ENCODE measurements around the gene TMEM38B. TPM values are rescaled to one million over a fixed set of nuclear protein-coding genes. Genes with fewer than 3 reads are reported as not detected.

TMEM38B gene
- polyA plus RNA-seq: 10 to 100 TPM in 2 of 4 donors, 1 to 10 TPM in 2; 2.9 to 44.6 (median 10.2) TPM
- long read RNA-seq, donor 1, transcript TMEM38B-202 (6 exons, 3,525 nt): major isoform, 35 of 40 reads
- long read RNA-seq, donor 1, partial matches to known transcripts: 5 of 40 reads
- long read RNA-seq, donor 1, other reads (novel, unspliced or antisense): 0 of 40 reads
- long read RNA-seq, donor 2, transcript TMEM38B-202 (6 exons, 3,525 nt): major isoform, 11 of 11 reads
- long read RNA-seq, donor 2, partial matches to known transcripts: 0 of 11 reads
- long read RNA-seq, donor 2, other reads (novel, unspliced or antisense): 0 of 11 reads
- long read RNA-seq, donor 3, transcript TMEM38B-202 (6 exons, 3,525 nt): major isoform, 7 of 12 reads
- long read RNA-seq, donor 3, partial matches to known transcripts: 5 of 12 reads
- long read RNA-seq, donor 3, other reads (novel, unspliced or antisense): 0 of 12 reads
- long read RNA-seq, donor 4: 0 reads
- long read RNA-seq, donor 5, partial matches to known transcripts: 0 of 1 reads
- long read RNA-seq, donor 5, other reads (novel, unspliced or antisense): 0 of 1 reads
- long read RNA-seq, donor 6, transcript TMEM38B-202 (6 exons, 3,525 nt): major isoform, 19 of 19 reads
- long read RNA-seq, donor 6, partial matches to known transcripts: 0 of 19 reads
- long read RNA-seq, donor 6, other reads (novel, unspliced or antisense): 0 of 19 reads
- long read RNA-seq, donor 7, transcript TMEM38B-202 (6 exons, 3,525 nt): major isoform, 12 of 12 reads
- long read RNA-seq, donor 7, partial matches to known transcripts: 0 of 12 reads
- long read RNA-seq, donor 7, other reads (novel, unspliced or antisense): 0 of 12 reads
- long read RNA-seq, donor 8: 0 reads
- long read RNA-seq, donor 9, partial matches to known transcripts: 0 of 3 reads
- long read RNA-seq, donor 9, other reads (novel, unspliced or antisense): 0 of 3 reads
- long read RNA-seq, donor 10, transcript TMEM38B-202 (6 exons, 3,525 nt): major isoform, 19 of 19 reads
- long read RNA-seq, donor 10, partial matches to known transcripts: 0 of 19 reads
- long read RNA-seq, donor 10, other reads (novel, unspliced or antisense): 0 of 19 reads

GRCh38 chr9:105694190-105694847 is at the start of gene TMEM38B:
Gene TMEM38B (plus strand): TSS chr9:105694541. CDS start chr9:105694661, 120 bp downstream.
- peaks cover 0 to 10% (median 0%) of the 10 kb centered on the region in 3 donors for H3K27me3 ChIP-seq (ENCODE audit: control insufficient read depth in 3 of 3, insufficient read depth in 3 of 3, low read length in 3 of 3)
- FAIRE-seq: no peak
- peaks cover 0 to 9% (median 0%) of the 10 kb centered on the region in 3 donors for H3K4me1 ChIP-seq (ENCODE audit: control insufficient read depth in 3 of 3, insufficient read depth in 2 of 3, low read depth in 1 of 3, low read length in 2 of 3)
- DNase-seq: peak; percentile 83 to 90
- H3K27ac ChIP-seq (ENCODE audit: low read depth in 1 of 3, low read length in 2 of 3): peak within 1 kb of the TSS in 2 of 3 donors; percentile 79 to 88
- 0 to 1% (median 1%) methylated on average over 38 to 65 of the region's 65 CpGs for WGBS, 3 donors
- H3K9me3 ChIP-seq (ENCODE audit: control insufficient read depth in 2 of 2, insufficient read depth in 1 of 2, low read depth in 1 of 2, low read length in 1 of 2): no peaks in the 10 kb centered on the region
- no peaks in the 10 kb centered on the region for H3K36me3 ChIP-seq (ENCODE audit: control insufficient read depth in 3 of 3, insufficient read depth in 2 of 3, low read depth in 1 of 3, low read length in 3 of 3)
- H3K4me3 ChIP-seq (ENCODE audit: low read depth in 1 of 3, low read length in 3 of 3): peak within 1 kb of the TSS; percentile 62 to 84 (median 83)

- Histone ChIP-seq H3K27ac (ENCODE audit: low read depth in 1 of 3, low read length in 2 of 3) (no peak overlapping the region), H3K36me3 (ENCODE audit: control insufficient read depth in 3 of 3, insufficient read depth in 2 of 3, low read depth in 1 of 3, low read length in 3 of 3) (no peaks in the 10 kb centered on the region), H3K4me3 (ENCODE audit: low read depth in 1 of 3, low read length in 3 of 3) (no peak overlapping the region), H3K9me3 (ENCODE audit: control insufficient read depth in 2 of 2, insufficient read depth in 1 of 2, low read depth in 1 of 2, low read length in 1 of 2) (no peaks in the 10 kb centered on the region), H3K27me3 (ENCODE audit: control insufficient read depth in 3 of 3, insufficient read depth in 3 of 3, low read length in 3 of 3) (no peaks in the 10 kb centered on the region), H3K4me1 (ENCODE audit: control insufficient read depth in 3 of 3, insufficient read depth in 2 of 3, low read depth in 1 of 3, low read length in 2 of 3) (no peaks in the 10 kb centered on the region)
- WGBS, 3 donors: 88 to 91% (median 91%) methylated on average over 7 of the region's 7 CpGs
- FAIRE-seq (no peak), DNase-seq (no peak)
These were observed 47.3 kb upstream of the TMEM38B start for GRCh38 chr9:105646879-105647594.

- no peak for FAIRE-seq
These were observed 46.6 kb upstream of the TMEM38B start for GRCh38 chr9:105647595-105648349.

GRCh38 chr9:105651806-105652205 is 42.5 kb upstream of the TMEM38B start:
- Histone ChIP-seq H3K36me3 (ENCODE audit: control insufficient read depth in 3 of 3, insufficient read depth in 2 of 3, low read depth in 1 of 3, low read length in 3 of 3) (no peaks in the 10 kb centered on the region), H3K27ac (ENCODE audit: low read depth in 1 of 3, low read length in 2 of 3) (no peak overlapping the region), H3K4me1 (ENCODE audit: control insufficient read depth in 3 of 3, insufficient read depth in 2 of 3, low read depth in 1 of 3, low read length in 2 of 3) (peaks cover 0 to 3% (median 0%) of the 10 kb centered on the region in 3 donors), H3K4me3 (ENCODE audit: low read depth in 1 of 3, low read length in 3 of 3) (no peak overlapping the region), H3K27me3 (ENCODE audit: control insufficient read depth in 3 of 3, insufficient read depth in 3 of 3, low read length in 3 of 3) (peaks cover 0 to 4% (median 3%) of the 10 kb centered on the region in 3 donors), H3K9me3 (ENCODE audit: control insufficient read depth in 2 of 2, insufficient read depth in 1 of 2, low read depth in 1 of 2, low read length in 1 of 2) (no peaks in the 10 kb centered on the region)
- no peak for FAIRE-seq
- no peak for DNase-seq
- WGBS, 3 donors: 64 to 67% (median 66%) methylated on average over 4 of the region's 4 CpGs

More at GRCh38 chr9:105647595-105648349, 46.6 kb upstream of the TMEM38B start:
- Histone ChIP-seq H3K27ac (ENCODE audit: low read depth in 1 of 3, low read length in 2 of 3) (no peak overlapping the region), H3K9me3 (ENCODE audit: control insufficient read depth in 2 of 2, insufficient read depth in 1 of 2, low read depth in 1 of 2, low read length in 1 of 2) (no peaks in the 10 kb centered on the region), H3K27me3 (ENCODE audit: control insufficient read depth in 3 of 3, insufficient read depth in 3 of 3, low read length in 3 of 3) (no peaks in the 10 kb centered on the region), H3K4me3 (ENCODE audit: low read depth in 1 of 3, low read length in 3 of 3) (no peak overlapping the region), H3K4me1 (ENCODE audit: control insufficient read depth in 3 of 3, insufficient read depth in 2 of 3, low read depth in 1 of 3, low read length in 2 of 3) (no peaks in the 10 kb centered on the region), H3K36me3 (ENCODE audit: control insufficient read depth in 3 of 3, insufficient read depth in 2 of 3, low read depth in 1 of 3, low read length in 3 of 3) (no peaks in the 10 kb centered on the region)
- DNase-seq: no peak
- 85 to 89% (median 86%) methylated on average over 12 of the region's 12 CpGs for WGBS, 3 donors

GRCh38 chr9:105656131-105656921 is 38.0 kb upstream of the TMEM38B start:
- Histone ChIP-seq H3K9me3 (ENCODE audit: control insufficient read depth in 2 of 2, insufficient read depth in 1 of 2, low read depth in 1 of 2, low read length in 1 of 2) (no peaks in the 10 kb centered on the region), H3K27me3 (ENCODE audit: control insufficient read depth in 3 of 3, insufficient read depth in 3 of 3, low read length in 3 of 3) (peaks cover 0 to 11% (median 8%) of the 10 kb centered on the region in 3 donors), H3K4me1 (ENCODE audit: control insufficient read depth in 3 of 3, insufficient read depth in 2 of 3, low read depth in 1 of 3, low read length in 2 of 3) (peaks cover 0 to 4% (median 3%) of the 10 kb centered on the region in 3 donors), H3K36me3 (ENCODE audit: control insufficient read depth in 3 of 3, insufficient read depth in 2 of 3, low read depth in 1 of 3, low read length in 3 of 3) (no peaks in the 10 kb centered on the region), H3K4me3 (ENCODE audit: low read depth in 1 of 3, low read length in 3 of 3) (peak overlapping the region; percentile 10 to 54 (median 51)), H3K27ac (ENCODE audit: low read depth in 1 of 3, low read length in 2 of 3) (no peak overlapping the region)
- WGBS, 3 donors: 1 to 2% (median 2%) methylated on average over 64 to 75 of the region's 75 CpGs
- FAIRE-seq (no peak), DNase-seq (peak; percentile 9 to 63)

- Histone ChIP-seq H3K4me3 (ENCODE audit: low read depth in 1 of 3, low read length in 3 of 3) (no peak overlapping the region), H3K9me3 (ENCODE audit: control insufficient read depth in 2 of 2, insufficient read depth in 1 of 2, low read depth in 1 of 2, low read length in 1 of 2) (no peaks in the 10 kb centered on the region), H3K27me3 (ENCODE audit: control insufficient read depth in 3 of 3, insufficient read depth in 3 of 3, low read length in 3 of 3) (peaks cover 0 to 11% (median 8%) of the 10 kb centered on the region in 3 donors), H3K4me1 (ENCODE audit: control insufficient read depth in 3 of 3, insufficient read depth in 2 of 3, low read depth in 1 of 3, low read length in 2 of 3) (peaks cover 0 to 4% (median 3%) of the 10 kb centered on the region in 3 donors), H3K36me3 (ENCODE audit: control insufficient read depth in 3 of 3, insufficient read depth in 2 of 3, low read depth in 1 of 3, low read length in 3 of 3) (no peaks in the 10 kb centered on the region), H3K27ac (ENCODE audit: low read depth in 1 of 3, low read length in 2 of 3) (no peak overlapping the region)
- no peak for FAIRE-seq
- DNase-seq: no peak
- WGBS, 3 donors: 79 to 87% (median 83%) methylated on average over 2 of the region's 2 CpGs
These were observed 36.0 kb upstream of the TMEM38B start for GRCh38 chr9:105658351-105658750.
